Adrenal gland (tissue), 12 donors: ENCODE measurements around the gene KCNK15. TPM values are rescaled to one million over a fixed set of nuclear protein-coding genes. Genes with fewer than 3 reads are reported as not detected.

Experiments
- DNase-seq, 7 donors: peaks; one replicate each; pipeline ENCODE4 v3.0.0-alpha.2; 2019 to 2020
- H3K27ac ChIP-seq, 5 donors: fragments of 200-600 bp; sonication (generic) in 4 of 5; 1 replicate in 3 of 5; 2 replicates in 2 of 5; pipeline versions ENCODE4 v1.5.1 to v1.8.0; 2016 to 2020; ENCODE audit warnings: mild to moderate bottlenecking in 1 of 5
- H3K27me3 ChIP-seq: fragments of 200-600 bp; 2 replicates; pipeline ENCODE4 v1.8.0; 2021
- H3K36me3 ChIP-seq, 2 donors: fragments of 200-600 bp; replicated peaks in 1 of 2; 1 replicate in 1 of 2; 2 replicates in 1 of 2; pipeline versions ENCODE4 v1.5.1 to v1.8.0; 2018 to 2022
- H3K4me1 ChIP-seq, 2 donors: fragments of 200-600 bp; replicated peaks in 1 of 2; 1 replicate in 1 of 2; 2 replicates in 1 of 2; pipeline versions ENCODE4 v1.5.1 to v1.8.0; 2018 to 2021
- H3K4me3 ChIP-seq, 4 donors: fragments of 200-600 bp; sonication (generic) in 3 of 4; one replicate each; pipeline ENCODE4 v1.5.1; 2016 to 2018
- H3K9me3 ChIP-seq, 3 donors: fragments of 200-600 bp; sonication (generic) in 1 of 3; replicated peaks in 1 of 3; 1 replicate in 2 of 3; 2 replicates in 1 of 3; pipeline versions ENCODE4 v1.5.1 to v1.8.0; 2016 to 2021
- CTCF ChIP-seq, 6 experiments: fragments of 450-650 bp in 4 of 6; fragments of 200-600 bp in 2 of 6; sonication (generic) in 1 of 6; IDR thresholded peaks; 1 replicate in 5 of 6; 2 replicates in 1 of 6; pipeline versions ENCODE4 v1.5.1 to v1.8.0; 2016 to 2021; ENCODE audit warnings: antibody characterized with exemption in 6 of 6, mild to moderate bottlenecking in 2 of 6, moderate library complexity in 1 of 6
- POLR2A ChIP-seq, 2 donors: fragments of 450-650 bp; IDR thresholded peaks; one replicate each; pipeline ENCODE4 v1.6.1; 2017; ENCODE audit warnings: antibody characterized with exemption in 2 of 2, mild to moderate bottlenecking in 2 of 2, moderate library complexity in 1 of 2
- WGBS, 4 donors: extraction: QIAGEN DNeasy Blood & Tissue Kit in 2 of 4; methylation state at CpG; one replicate each; pipeline versions ENCODE4 v1.1.5 to v1.1.7; 2013 to 2017; 5-methylcytosine and 5-hydroxymethylcytosine counted together
- intact Hi-C, 2 donors: fragments of 100-400 bp; cut with DNase I; formaldehyde crosslinking; loops; one replicate each; pipeline versions ENCODE4 v1.14.1 to v1.15.0; 2022 to 2023
- polyA plus RNA-seq, 3 donors: library from polyadenylated mRNA; stranded (reverse); fragments of 200-250 nt in 2 of 3; fragments of 350-450 nt in 1 of 3; fragmentation: Illumina TruSeq in 1 of 3; extraction: RNeasy Lipid Tissue Mini Kit (QIAGEN cat#74804) in 1 of 3; gene quantifications; one replicate each; pipeline ENCODE4 v1.2.3, GENCODE V29; 2013 to 2014
- total RNA-seq, 9 donors: library from RNA; depleted of rRNA in 4 of 9; stranded (reverse); fragments of >200 nt in 4 of 9; fragments of 120-200 nt in 1 of 9; fragmentation: NEBNext Ultra II Directional in 1 of 9; extraction: Animal tissue kit (Norgen Biotek cat#: 25700) in 1 of 9; gene quantifications; one replicate each; pipeline versions ENCODE4 v1.1.0 to v1.2.4, GENCODE V29; 2013 to 2023
- donor health status: healthy with polysubstance abuse.
- donor health status: Bipolar disorder and iron deficiency.
- donor health status: DM: yes; HTN: yes; CAD: no.
- donor health status: DM: no; HTN: no; CAD: no.
- donor health status: DM: no; HTN: no; CAD: no.
- donor health status: DM: yes; HTN: yes; CAD: no.

Gene KCNK15
- total and polyA plus RNA-seq, 12 donors: 0.42 to 11.0 (median 1.4) TPM

- peak overlapping the region in 1 of 5 donors; percentile 58 for H3K27ac ChIP-seq
- 39 to 73% (median 67%) methylated on average over 9 to 14 of the region's 14 CpGs for WGBS, 4 donors
- TF ChIP-seq POLR2A (IDR thresholded peaks at IDR 0.05) (no peak), CTCF (IDR thresholded peaks at IDR 0.05) (no peak)
- peak in 1 of 7 donors; percentile 44 for DNase-seq
- no peaks in the 10 kb centered on the region for H3K36me3 ChIP-seq
- H3K4me3 ChIP-seq: no peak overlapping the region
- no peaks in the 10 kb centered on the region for H3K9me3 ChIP-seq
- H3K4me1 ChIP-seq: peaks cover 6 to 19% of the 10 kb centered on the region in 2 donors
- no peaks in the 10 kb centered on the region for H3K27me3 ChIP-seq
- intact Hi-C loops: no loop called here
Measured at GRCh38 chr20:44742304-44743079, 3.2 kb upstream of the KCNK15 start.

GRCh38 chr20:44743080-44743701 is 2.5 kb upstream of the KCNK15 start:
- DNase-seq: no peak
- intact Hi-C loops: no loop called here
- Histone ChIP-seq H3K9me3 (no peaks in the 10 kb centered on the region), H3K27ac (no peak overlapping the region), H3K4me3 (no peak overlapping the region), H3K4me1 (peaks cover 6 to 23% of the 10 kb centered on the region in 2 donors), H3K27me3 (no peaks in the 10 kb centered on the region), H3K36me3 (no peaks in the 10 kb centered on the region)
- WGBS, 4 donors: 75 to 87% (median 76%) methylated on average over 7 of the region's 7 CpGs
- no peak for TF ChIP-seq POLR2A (IDR thresholded peaks at IDR 0.05)
- TF ChIP-seq CTCF (IDR thresholded peaks at IDR 0.05): no peak

GRCh38 chr20:44743916-44744655 is 1.6 kb upstream of the KCNK15 start:
- Histone ChIP-seq H3K4me3 (no peak overlapping the region), H3K27ac (no peak overlapping the region), H3K9me3 (no peaks in the 10 kb centered on the region), H3K27me3 (no peaks in the 10 kb centered on the region), H3K4me1 (peaks cover 6 to 23% of the 10 kb centered on the region in 2 donors), H3K36me3 (no peaks in the 10 kb centered on the region)
- WGBS, 4 donors: 86 to 96% (median 90%) methylated on average over 9 to 12 of the region's 12 CpGs
- DNase-seq: no peak
- no peak for TF ChIP-seq CTCF (IDR thresholded peaks at IDR 0.05)
- no peak for TF ChIP-seq POLR2A (IDR thresholded peaks at IDR 0.05)
- intact Hi-C loops: no loop called here

- intact Hi-C loops: no loop called here
- H3K27me3 ChIP-seq: peaks cover 3% of the 10 kb centered on the region
- H3K27ac ChIP-seq: peak overlapping the region in 1 of 5 donors; percentile 64
- no peaks in the 10 kb centered on the region for H3K9me3 ChIP-seq
- peaks cover 6 to 23% of the 10 kb centered on the region in 2 donors for H3K4me1 ChIP-seq
- no peak for DNase-seq
- TF ChIP-seq POLR2A (IDR thresholded peaks at IDR 0.05): no peak
- no peak for TF ChIP-seq CTCF (IDR thresholded peaks at IDR 0.05)
- peak overlapping the region in 1 of 4 donors; percentile 64 for H3K4me3 ChIP-seq
- H3K36me3 ChIP-seq: no peaks in the 10 kb centered on the region
- WGBS, 4 donors: 19 to 31% (median 27%) methylated on average over 5 of the region's 5 CpGs
Measured at GRCh38 chr20:44745122-44745597, 505 bp upstream of the KCNK15 start.
